Body of pancreas (tissue), 4 donors: ENCODE measurements around the gene ACOT7. TPM values are rescaled to one million over a fixed set of nuclear protein-coding genes. Genes with fewer than 3 reads are reported as not detected.

Experiments
- ATAC-seq: fragments of 150-250 bp; one replicate; pipeline ENCODE4 v1.9.1; 2016
- DNase-seq, 4 donors: peaks; one replicate each; pipeline ENCODE4 v3.0.0-alpha.2; 2019
- H3K27ac ChIP-seq, 4 donors: fragments of 200-600 bp; sonication (generic); 1 replicate in 3 of 4; 2 replicates in 1 of 4; pipeline versions ENCODE4 v1.5.1 to v1.6.1; 2016 to 2019; ENCODE audit warnings: mild to moderate bottlenecking in 1 of 4, mixed read lengths in 1 of 4, moderate library complexity in 1 of 4
- H3K27me3 ChIP-seq, 2 donors: fragments of 200-600 bp; sonication (generic); one replicate each; pipeline ENCODE4 v1.6.0; 2016; ENCODE audit warnings: mild to moderate bottlenecking in 1 of 2
- H3K36me3 ChIP-seq, 2 donors: fragments of 200-600 bp; sonication (generic); replicated peaks in 1 of 2; 2 replicates each; pipeline ENCODE4 v1.5.1; 2016; ENCODE audit warnings: low read depth in 2 of 2; ENCODE audit not compliant: insufficient read depth in 1 of 2
- H3K4me1 ChIP-seq: fragments of 200-600 bp; sonication (generic); one replicate; pipeline ENCODE4 v1.6.0; 2016
- H3K4me3 ChIP-seq, 2 donors: fragments of 200-600 bp; sonication (generic); 1 replicate in 1 of 2; 2 replicates in 1 of 2; pipeline ENCODE4 v1.5.1; 2016 to 2019
- H3K9me3 ChIP-seq, 3 donors: fragments of 200-600 bp; sonication (generic); 1 replicate in 2 of 3; 2 replicates in 1 of 3; pipeline ENCODE4 v1.5.1; 2016
- POLR2A ChIP-seq, 3 donors: fragments of 450-650 bp; IDR thresholded peaks; one replicate each; pipeline ENCODE4 v1.6.1; 2016; ENCODE audit warnings: antibody characterized with exemption in 3 of 3, mild to moderate bottlenecking in 2 of 3
- WGBS, 2 donors: methylation state at CpG; one replicate each; pipeline ENCODE4 v1.1.5; 2017; 5-methylcytosine and 5-hydroxymethylcytosine counted together
- intact Hi-C: fragments of 100-400 bp; cut with DNase I; formaldehyde crosslinking; loops from one replicate; pipeline ENCODE4 v1.15.1; 2023
- total RNA-seq, 2 donors: library from RNA; depleted of rRNA; stranded (reverse); fragments of >200 nt; gene quantifications; one replicate each; pipeline ENCODE4 v1.1.0, GENCODE V29; 2016
- TF ChIP-seq, protein P1 (sequence below), 7 experiments: fragments of 450-650 bp in 4 of 7; fragments of 200-600 bp in 3 of 7; sonication (generic) in 3 of 7; IDR thresholded peaks; one replicate each; pipeline ENCODE4 v1.5.1; 2016 to 2019; ENCODE audit warnings: antibody characterized with exemption in 7 of 7

ACOT7 gene
- total RNA-seq, 2 donors from 2014 or later: 6.0 to 33.0 TPM

DNA sequence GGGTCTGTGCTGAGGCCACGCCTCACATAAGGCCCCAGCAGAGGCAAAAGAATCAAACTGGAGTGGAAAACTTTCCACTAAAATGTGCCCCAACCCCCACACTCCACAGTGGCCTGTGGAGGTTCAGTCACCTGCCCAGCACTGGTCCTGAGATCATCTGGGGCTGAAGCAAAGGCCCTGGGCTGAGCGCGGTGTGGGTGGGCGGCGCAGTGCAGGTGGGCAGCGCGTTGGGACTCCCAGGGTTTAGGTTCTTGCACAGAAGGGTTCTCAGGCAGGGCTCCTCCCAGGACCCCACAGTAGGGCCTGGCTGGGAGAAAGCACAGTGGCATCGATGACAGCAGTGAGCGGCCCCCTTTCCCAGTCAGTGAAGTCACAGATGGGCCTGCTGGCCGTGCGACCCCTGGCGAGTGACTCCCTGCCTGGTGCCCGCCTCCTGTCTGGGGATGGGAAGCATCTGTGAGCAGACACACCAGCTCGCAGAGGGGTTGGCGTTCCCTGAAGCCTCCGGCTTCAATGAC, 118.9 kb downstream of the ACOT7 start:
- no peaks in the 10 kb centered on the region for H3K27me3 ChIP-seq
- no peaks in the 10 kb centered on the region for H3K4me1 ChIP-seq
- intact Hi-C loops: no loop called here
- DNase-seq (no peak), ATAC-seq (no peak)
- no peaks in the 10 kb centered on the region for H3K9me3 ChIP-seq
- no peak overlapping the region for H3K4me3 ChIP-seq
- TF ChIP-seq, protein P1, sequence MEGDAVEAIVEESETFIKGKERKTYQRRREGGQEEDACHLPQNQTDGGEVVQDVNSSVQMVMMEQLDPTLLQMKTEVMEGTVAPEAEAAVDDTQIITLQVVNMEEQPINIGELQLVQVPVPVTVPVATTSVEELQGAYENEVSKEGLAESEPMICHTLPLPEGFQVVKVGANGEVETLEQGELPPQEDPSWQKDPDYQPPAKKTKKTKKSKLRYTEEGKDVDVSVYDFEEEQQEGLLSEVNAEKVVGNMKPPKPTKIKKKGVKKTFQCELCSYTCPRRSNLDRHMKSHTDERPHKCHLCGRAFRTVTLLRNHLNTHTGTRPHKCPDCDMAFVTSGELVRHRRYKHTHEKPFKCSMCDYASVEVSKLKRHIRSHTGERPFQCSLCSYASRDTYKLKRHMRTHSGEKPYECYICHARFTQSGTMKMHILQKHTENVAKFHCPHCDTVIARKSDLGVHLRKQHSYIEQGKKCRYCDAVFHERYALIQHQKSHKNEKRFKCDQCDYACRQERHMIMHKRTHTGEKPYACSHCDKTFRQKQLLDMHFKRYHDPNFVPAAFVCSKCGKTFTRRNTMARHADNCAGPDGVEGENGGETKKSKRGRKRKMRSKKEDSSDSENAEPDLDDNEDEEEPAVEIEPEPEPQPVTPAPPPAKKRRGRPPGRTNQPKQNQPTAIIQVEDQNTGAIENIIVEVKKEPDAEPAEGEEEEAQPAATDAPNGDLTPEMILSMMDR (IDR thresholded peaks at IDR 0.05): no peak
- no peak for TF ChIP-seq POLR2A (IDR thresholded peaks at IDR 0.05)
- no peak overlapping the region for H3K27ac ChIP-seq
- 68 to 93% methylated on average over 2 to 16 of the region's 16 CpGs for WGBS, 2 donors
- H3K36me3 ChIP-seq: no peaks in the 10 kb centered on the region

DNA sequence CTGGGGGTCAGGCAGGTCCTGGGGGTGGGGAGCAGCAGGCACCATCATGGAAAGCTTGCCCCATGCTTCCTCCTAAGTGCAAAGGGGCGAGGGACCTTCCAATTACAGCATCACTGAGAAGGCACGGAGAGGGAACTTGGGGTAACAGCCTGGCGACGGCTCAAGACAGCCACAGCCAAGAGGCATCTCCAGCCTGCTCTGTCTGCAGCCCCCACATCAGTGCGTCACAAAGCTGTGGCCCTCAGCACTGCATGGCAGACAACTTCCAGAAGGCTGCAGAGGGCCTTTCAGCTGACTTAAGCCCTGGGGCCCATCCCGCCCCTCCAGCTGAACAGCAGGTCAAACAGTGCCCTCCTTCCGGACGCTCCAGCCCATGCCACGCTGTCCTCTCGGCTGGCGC, 119.5 kb downstream of the ACOT7 start:
- TF ChIP-seq, protein P1 (IDR thresholded peaks at IDR 0.05): no peak
- no peak for TF ChIP-seq POLR2A (IDR thresholded peaks at IDR 0.05)
- no peaks in the 10 kb centered on the region for H3K36me3 ChIP-seq
- no peak overlapping the region for H3K27ac ChIP-seq
- no peak for ATAC-seq
- H3K4me3 ChIP-seq: no peak overlapping the region
- no peaks in the 10 kb centered on the region for H3K27me3 ChIP-seq
- no peak for DNase-seq
- 83 to 92% methylated on average over 1 to 11 of the region's 11 CpGs for WGBS, 2 donors
- intact Hi-C loops: no loop called here
- H3K9me3 ChIP-seq: no peaks in the 10 kb centered on the region
- no peaks in the 10 kb centered on the region for H3K4me1 ChIP-seq

DNA sequence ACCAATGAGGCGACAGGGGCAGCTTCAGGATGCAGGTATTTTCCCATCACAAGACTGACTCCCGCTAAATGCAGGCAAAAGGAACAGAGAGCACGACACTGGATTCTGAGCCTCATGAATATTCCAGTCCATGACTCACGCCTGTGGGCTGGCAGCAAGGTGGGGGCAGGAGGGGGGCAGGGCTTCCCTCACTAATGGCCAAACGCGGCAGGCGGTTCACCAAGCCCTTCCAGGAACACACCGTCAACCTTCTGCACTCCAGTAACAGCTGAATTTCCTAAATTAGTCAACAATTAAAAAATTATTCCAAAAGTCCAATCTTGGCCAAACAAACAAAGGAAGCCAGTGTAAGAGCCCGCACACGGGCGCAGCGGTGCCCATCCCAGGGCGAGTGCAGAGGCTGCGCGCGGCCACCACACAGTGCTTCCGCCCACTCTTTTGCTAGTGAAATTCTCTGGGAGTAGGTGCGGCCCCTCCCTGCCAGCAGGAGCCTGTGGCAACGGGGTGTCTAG, 120.1 kb downstream of the ACOT7 start:
- H3K9me3 ChIP-seq: no peaks in the 10 kb centered on the region
- TF ChIP-seq POLR2A (IDR thresholded peaks at IDR 0.05): no peak
- TF ChIP-seq, protein P1 (IDR thresholded peaks at IDR 0.05): no peak
- no peaks in the 10 kb centered on the region for H3K36me3 ChIP-seq
- DNase-seq (no peak), ATAC-seq (no peak)
- intact Hi-C loops: no loop called here
- WGBS, 2 donors: 87 to 95% methylated on average over 18 of the region's 19 CpGs
- H3K4me1 ChIP-seq: no peaks in the 10 kb centered on the region
- no peak overlapping the region for H3K27ac ChIP-seq
- H3K4me3 ChIP-seq: no peak overlapping the region
- no peaks in the 10 kb centered on the region for H3K27me3 ChIP-seq

DNA sequence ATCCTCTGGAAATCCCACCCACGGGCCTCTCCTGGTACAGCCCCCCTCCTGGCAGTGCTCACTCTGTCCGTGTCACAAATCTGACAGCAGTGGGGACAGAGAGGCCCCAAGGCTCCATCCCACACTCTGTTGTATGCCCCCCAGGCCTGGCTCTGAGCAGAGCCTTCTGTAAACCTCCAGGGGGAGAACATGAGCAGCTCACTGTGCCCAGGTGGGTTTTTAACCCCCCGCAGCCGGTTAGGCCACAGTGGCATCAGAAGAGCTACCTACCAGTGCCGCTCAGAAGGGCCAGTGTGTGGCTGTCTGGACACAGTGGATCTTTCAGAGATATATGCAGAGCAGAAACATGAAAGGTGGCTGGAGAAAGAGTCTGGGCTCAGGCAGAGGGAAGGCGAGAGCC, 120.7 kb downstream of the ACOT7 start:
- H3K4me3 ChIP-seq: no peak overlapping the region
- H3K36me3 ChIP-seq: no peaks in the 10 kb centered on the region
- no peaks in the 10 kb centered on the region for H3K4me1 ChIP-seq
- no peaks in the 10 kb centered on the region for H3K27me3 ChIP-seq
- H3K9me3 ChIP-seq: no peaks in the 10 kb centered on the region
- WGBS, 2 donors: 80 to 88% methylated on average over 4 to 6 of the region's 6 CpGs
- H3K27ac ChIP-seq: no peak overlapping the region
- no peak for ATAC-seq
- no peak for DNase-seq
- no peak for TF ChIP-seq POLR2A (IDR thresholded peaks at IDR 0.05)
- TF ChIP-seq, protein P1 (IDR thresholded peaks at IDR 0.05): no peak
- intact Hi-C loops: no loop called here

DNA sequence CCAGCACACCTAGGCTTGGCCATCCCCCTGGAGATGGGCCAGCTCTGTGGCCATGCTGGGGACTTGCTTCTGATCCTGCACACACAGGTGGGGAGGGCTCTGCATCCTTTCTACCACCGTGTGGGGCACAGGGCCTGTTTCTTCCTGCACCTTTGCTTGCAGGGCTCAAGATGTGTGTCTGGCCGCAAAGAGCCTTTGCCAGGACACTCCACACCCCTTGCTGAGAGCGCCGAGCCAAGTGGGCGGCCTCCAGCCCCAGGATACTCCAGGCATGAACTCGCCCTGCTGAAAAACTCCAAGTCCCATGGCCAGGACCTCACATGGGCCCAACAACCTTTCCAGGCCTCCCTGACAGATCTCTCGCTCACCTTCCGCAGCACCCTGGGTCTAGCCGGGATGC, 121.1 kb downstream of the ACOT7 start:
- intact Hi-C loops: no loop called here
- TF ChIP-seq POLR2A (IDR thresholded peaks at IDR 0.05): no peak
- TF ChIP-seq, protein P1 (IDR thresholded peaks at IDR 0.05): no peak
- no peaks in the 10 kb centered on the region for H3K27me3 ChIP-seq
- no peak for DNase-seq
- H3K4me3 ChIP-seq: no peak overlapping the region
- 85 to 90% methylated on average over 5 to 9 of the region's 9 CpGs for WGBS, 2 donors
- H3K4me1 ChIP-seq: no peaks in the 10 kb centered on the region
- H3K27ac ChIP-seq: no peak overlapping the region
- no peak for ATAC-seq
- H3K9me3 ChIP-seq: no peaks in the 10 kb centered on the region
- H3K36me3 ChIP-seq: no peaks in the 10 kb centered on the region
